Gastrocnemius medialis (tissue), 4 donors: Measurements from ENCODE around the gene GLI3.
"Not testable (repeated sequence)": the region's sequence is repeated elsewhere in the genome, so short reads cannot be mapped to it uniquely, and the experiment has no call there.

Source experiments
- POLR2A ChIP-seq, 2 donors: fragments of 450-650 bp; IDR thresholded peaks; one replicate each; pipeline ENCODE4 v1.6.1; 2017; ENCODE audit warnings: antibody characterized with exemption in 2 of 2, mild to moderate bottlenecking in 2 of 2, moderate library complexity in 2 of 2
- TF ChIP-seq, protein P1 (sequence below), 5 experiments: fragments of 450-650 bp in 3 of 5; fragments of 200-600 bp in 2 of 5; sonication (generic) in 2 of 5; IDR thresholded peaks in 4 of 5; conservative IDR thresholded peaks in 1 of 5; 1 replicate in 4 of 5; 2 replicates in 1 of 5; pipeline ENCODE4 v1.5.1; 2016 to 2019; ENCODE audit warnings: antibody characterized with exemption in 5 of 5, mild to moderate bottlenecking in 3 of 5, moderate library complexity in 3 of 5

DNA sequence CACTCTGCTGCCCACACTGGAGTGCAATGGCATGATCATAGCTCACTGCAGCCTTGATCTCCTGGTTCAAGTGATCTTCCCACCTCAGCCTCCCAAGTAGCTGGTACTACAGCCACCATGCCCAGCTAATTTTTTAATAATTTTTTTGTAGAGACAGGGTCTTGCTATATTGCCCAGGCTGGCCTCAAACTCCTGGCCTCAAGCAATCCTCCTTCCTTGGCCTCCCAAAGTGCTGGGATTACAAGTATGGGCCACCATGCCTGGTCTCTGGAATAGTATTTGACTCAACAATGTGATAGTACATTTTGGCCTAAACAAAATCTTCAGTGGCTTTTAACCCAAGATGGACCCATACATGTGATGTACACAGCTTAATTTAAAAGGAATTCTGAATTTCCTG, 27.9 kb downstream of the GLI3 start:
- TF ChIP-seq, protein P1, sequence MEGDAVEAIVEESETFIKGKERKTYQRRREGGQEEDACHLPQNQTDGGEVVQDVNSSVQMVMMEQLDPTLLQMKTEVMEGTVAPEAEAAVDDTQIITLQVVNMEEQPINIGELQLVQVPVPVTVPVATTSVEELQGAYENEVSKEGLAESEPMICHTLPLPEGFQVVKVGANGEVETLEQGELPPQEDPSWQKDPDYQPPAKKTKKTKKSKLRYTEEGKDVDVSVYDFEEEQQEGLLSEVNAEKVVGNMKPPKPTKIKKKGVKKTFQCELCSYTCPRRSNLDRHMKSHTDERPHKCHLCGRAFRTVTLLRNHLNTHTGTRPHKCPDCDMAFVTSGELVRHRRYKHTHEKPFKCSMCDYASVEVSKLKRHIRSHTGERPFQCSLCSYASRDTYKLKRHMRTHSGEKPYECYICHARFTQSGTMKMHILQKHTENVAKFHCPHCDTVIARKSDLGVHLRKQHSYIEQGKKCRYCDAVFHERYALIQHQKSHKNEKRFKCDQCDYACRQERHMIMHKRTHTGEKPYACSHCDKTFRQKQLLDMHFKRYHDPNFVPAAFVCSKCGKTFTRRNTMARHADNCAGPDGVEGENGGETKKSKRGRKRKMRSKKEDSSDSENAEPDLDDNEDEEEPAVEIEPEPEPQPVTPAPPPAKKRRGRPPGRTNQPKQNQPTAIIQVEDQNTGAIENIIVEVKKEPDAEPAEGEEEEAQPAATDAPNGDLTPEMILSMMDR (IDR thresholded peaks at IDR 0.05 in 4 of 5, conservative IDR thresholded peaks at IDR 0.05 in 1 of 5), result not testable (repeated sequence)
- not testable (repeated sequence) for TF ChIP-seq POLR2A (IDR thresholded peaks at IDR 0.05)
